NT2/D1 (cell line): ENCODE results near the gene PALLD.

ENCODE experiments used
- DNase-seq: peaks from one replicate; pipeline ENCODE4 v3.0.0-alpha.2; 2011; ENCODE audit warnings: low read depth, low spot score
- H3K27me3 ChIP-seq: 2 replicates; pipeline ENCODE4 v1.6.0; 2011; ENCODE audit warnings: mild to moderate bottlenecking; ENCODE audit not compliant: insufficient read length, insufficient read depth
- H3K36me3 ChIP-seq: 2 replicates; pipeline ENCODE4 v1.6.1; 2011; ENCODE audit warnings: mild to moderate bottlenecking, low read length, mixed read lengths; ENCODE audit not compliant: insufficient read depth, insufficient read length
- H3K4me1 ChIP-seq: 2 replicates; pipeline ENCODE4 v1.5.1; 2011; ENCODE audit not compliant: insufficient read depth, insufficient read length
- H3K4me3 ChIP-seq: 2 replicates; pipeline ENCODE4 v1.5.1; 2011; ENCODE audit warnings: low read depth; ENCODE audit not compliant: insufficient read length
- H3K9ac ChIP-seq: 2 replicates; pipeline ENCODE4 v1.6.0; 2011; ENCODE audit warnings: low read depth; ENCODE audit not compliant: insufficient read length
- H3K9me3 ChIP-seq: 2 replicates; pipeline ENCODE4 v1.5.1; 2011; ENCODE audit warnings: mild to moderate bottlenecking, low read length; ENCODE audit not compliant: insufficient read depth
- SUZ12 ChIP-seq: IDR thresholded peaks from 2 replicates; pipeline ENCODE4 v1.6.1; 2011; ENCODE audit not compliant: insufficient read length, insufficient read depth; ENCODE audit errors: extremely low read depth
- YY1 ChIP-seq: IDR thresholded peaks from 2 replicates; pipeline ENCODE4 v1.6.1; 2011; ENCODE audit not compliant: insufficient read length, insufficient read depth
- ZNF274 ChIP-seq: IDR thresholded peaks from 2 replicates; pipeline ENCODE4 v1.6.1; 2011; ENCODE audit warnings: mild to moderate bottlenecking, low read depth, low read length

Gene PALLD

GRCh38 chr4:168849997-168850396, 353.1 kb downstream of the PALLD start:
- H3K27me3 ChIP-seq: no peaks in the 10 kb centered on the region
- H3K9me3 ChIP-seq: no peaks in the 10 kb centered on the region
- TF ChIP-seq ZNF274: no peak
- TF ChIP-seq YY1: no peak
- no peak for TF ChIP-seq SUZ12
- H3K9ac ChIP-seq: no peak overlapping the region
- no peak for DNase-seq
- H3K4me3 ChIP-seq: no peak overlapping the region
- peaks cover 3% of the 10 kb centered on the region for H3K4me1 ChIP-seq
- H3K36me3 ChIP-seq: peaks cover 34% of the 10 kb centered on the region

DNA sequence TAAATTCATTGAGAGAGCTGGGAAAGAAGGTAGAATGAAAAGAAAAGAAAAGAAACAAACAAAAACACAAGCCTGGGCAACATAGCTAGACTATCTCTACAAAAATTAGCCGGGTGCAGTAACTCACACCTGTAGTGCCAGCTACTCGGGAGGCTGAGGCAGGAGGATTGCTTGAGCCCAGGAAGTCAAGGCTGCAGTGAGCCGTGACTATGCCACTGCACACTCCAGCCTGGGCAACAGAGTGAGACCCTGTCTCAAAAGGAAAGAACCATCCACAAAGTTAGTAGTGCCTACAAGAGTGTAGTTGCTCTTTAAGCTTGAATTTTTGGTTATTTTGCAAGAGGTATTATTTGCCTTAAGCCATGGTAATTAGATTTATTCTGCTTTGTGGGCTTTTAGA, 355.5 kb downstream of the PALLD start:
- Histone ChIP-seq H3K4me1 (no peaks in the 10 kb centered on the region), H3K9ac (no peak overlapping the region), H3K4me3 (no peak overlapping the region), H3K9me3 (no peaks in the 10 kb centered on the region), H3K27me3 (no peaks in the 10 kb centered on the region), H3K36me3 (peaks cover 43% of the 10 kb centered on the region)
- no peak for TF ChIP-seq YY1
- TF ChIP-seq ZNF274: no peak
- no peak for TF ChIP-seq SUZ12
- DNase-seq: no peak

- DNase-seq: no peak
- H3K9me3 ChIP-seq: no peaks in the 10 kb centered on the region
- TF ChIP-seq YY1 (no peak), ZNF274 (no peak), SUZ12 (no peak)
- H3K4me1 ChIP-seq: no peaks in the 10 kb centered on the region
- no peak overlapping the region for H3K4me3 ChIP-seq
- H3K36me3 ChIP-seq: peaks cover 46% of the 10 kb centered on the region
- H3K9ac ChIP-seq: no peak overlapping the region
- H3K27me3 ChIP-seq: no peaks in the 10 kb centered on the region
These were observed 356.3 kb downstream of the PALLD start for GRCh38 chr4:168852933-168853713.

DNA sequence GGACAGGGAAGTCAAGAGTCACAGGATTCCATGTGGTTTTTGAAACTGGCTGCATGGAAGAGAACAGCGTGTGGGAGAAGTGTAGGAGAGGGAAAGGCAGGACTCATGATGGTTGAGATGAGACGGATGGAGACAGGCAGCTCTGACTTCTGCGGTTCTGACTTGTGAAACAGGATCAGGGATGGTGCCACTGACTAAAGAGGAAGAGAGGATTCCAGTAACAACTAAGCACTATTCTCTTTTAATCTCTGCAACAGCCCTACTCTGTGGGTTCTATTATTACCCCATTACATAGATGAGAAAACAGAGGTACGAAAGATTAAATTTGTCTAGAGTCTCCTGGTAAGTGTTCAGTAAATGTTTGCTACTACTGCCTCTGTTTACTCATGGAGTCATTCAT, 356.9 kb downstream of the PALLD start:
- no peaks in the 10 kb centered on the region for H3K27me3 ChIP-seq
- no peak for TF ChIP-seq YY1
- no peak for TF ChIP-seq SUZ12
- no peak for TF ChIP-seq ZNF274
- DNase-seq: no peak
- no peak overlapping the region for H3K4me3 ChIP-seq
- no peaks in the 10 kb centered on the region for H3K9me3 ChIP-seq
- no peaks in the 10 kb centered on the region for H3K4me1 ChIP-seq
- peaks cover 46% of the 10 kb centered on the region for H3K36me3 ChIP-seq
- no peak overlapping the region for H3K9ac ChIP-seq

- Histone ChIP-seq H3K4me3 (no peak overlapping the region), H3K36me3 (peaks cover 50% of the 10 kb centered on the region), H3K9ac (no peak overlapping the region), H3K9me3 (no peaks in the 10 kb centered on the region), H3K4me1 (no peaks in the 10 kb centered on the region), H3K27me3 (no peaks in the 10 kb centered on the region)
- no peak for DNase-seq
- TF ChIP-seq ZNF274: no peak
- no peak for TF ChIP-seq SUZ12
- TF ChIP-seq YY1: no peak
These were observed 357.6 kb downstream of the PALLD start for GRCh38 chr4:168854350-168854921.

DNA sequence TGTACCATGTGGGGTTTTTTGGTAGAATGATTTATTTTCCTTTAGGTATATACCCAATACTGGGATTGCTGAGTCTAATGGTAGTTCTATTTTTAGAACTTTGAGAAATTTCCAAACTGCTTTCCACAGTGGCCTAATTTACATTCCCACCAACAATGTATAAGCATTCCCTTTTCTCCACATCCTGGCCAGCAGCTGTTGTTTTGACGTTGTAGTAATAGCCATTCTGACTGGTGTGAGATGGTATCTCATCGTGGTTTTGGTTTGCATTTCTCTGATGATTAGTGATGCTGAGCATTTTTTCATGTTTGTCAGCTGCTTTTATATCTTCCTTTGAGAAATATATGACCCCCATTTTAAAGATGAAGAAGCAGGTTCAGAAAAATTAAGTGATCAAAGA, 359.5 kb downstream of the PALLD start:
- no peaks in the 10 kb centered on the region for H3K9me3 ChIP-seq
- DNase-seq: no peak
- TF ChIP-seq YY1 (no peak), SUZ12 (no peak), ZNF274 (no peak)

DNA sequence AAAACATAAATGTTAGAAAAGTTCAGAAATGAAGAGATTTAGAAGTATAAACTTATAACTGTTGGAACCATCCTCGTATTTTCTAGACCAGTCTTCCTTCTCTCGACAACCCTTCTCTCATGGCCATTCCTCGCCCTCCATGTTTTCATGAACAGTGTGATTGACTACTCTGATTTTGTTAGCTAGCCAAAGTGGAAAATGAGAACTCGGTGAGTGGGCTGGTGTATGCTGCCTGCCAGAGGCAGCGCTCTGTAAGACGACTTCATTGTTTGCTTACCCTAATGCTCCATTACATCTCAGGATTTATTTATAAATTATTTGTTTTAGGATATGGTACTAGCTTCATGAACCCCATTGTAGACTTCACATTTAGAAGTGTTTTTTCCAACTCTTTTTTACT, 360.2 kb downstream of the PALLD start:
- no peak for TF ChIP-seq SUZ12
- no peak for TF ChIP-seq YY1
- TF ChIP-seq ZNF274: no peak

More for the DNA sequence above, 359.5 kb downstream of the PALLD start:
- no peak overlapping the region for H3K9ac ChIP-seq
- H3K27me3 ChIP-seq: no peaks in the 10 kb centered on the region
- H3K4me1 ChIP-seq: no peaks in the 10 kb centered on the region
- H3K4me3 ChIP-seq: no peak overlapping the region
- H3K36me3 ChIP-seq: peaks cover 51% of the 10 kb centered on the region

More for the DNA sequence above, 360.2 kb downstream of the PALLD start:
- Histone ChIP-seq H3K9ac (no peak overlapping the region), H3K4me3 (no peak overlapping the region), H3K36me3 (peaks cover 46% of the 10 kb centered on the region), H3K27me3 (no peaks in the 10 kb centered on the region), H3K4me1 (no peaks in the 10 kb centered on the region), H3K9me3 (no peaks in the 10 kb centered on the region)
- DNase-seq: no peak
